H9 (cell line): ENCODE results near the gene AMN. TPM values are rescaled to one million over a fixed set of nuclear protein-coding genes. Genes with fewer than 3 reads are reported as not detected.

Experiments
- DNase-seq: peaks from one replicate; pipeline ENCODE4 v3.0.0-alpha.2; 2017
- H2AFZ ChIP-seq: one replicate; pipeline ENCODE4 v1.6.1; 2013; ENCODE audit warnings: mild to moderate bottlenecking, low read length, control low read depth, moderate library complexity
- H2AK5ac ChIP-seq: 2 replicates; pipeline ENCODE4 v1.6.1; 2013; ENCODE audit warnings: low read length, control low read depth, mixed read lengths; ENCODE audit not compliant: insufficient read length
- H2BK120ac ChIP-seq: one replicate; pipeline ENCODE4 v1.6.1; 2013; ENCODE audit warnings: low read depth, mild to moderate bottlenecking, low read length, control low read depth, inconsistent platforms; ENCODE audit not compliant: poor library complexity, severe bottlenecking
- H2BK12ac ChIP-seq: 2 replicates; pipeline ENCODE4 v1.6.1; 2013; ENCODE audit warnings: low read length, control low read depth, mixed read lengths, low read depth; ENCODE audit not compliant: insufficient read length
- H2BK15ac ChIP-seq: 2 replicates; pipeline ENCODE4 v1.6.1; 2013; ENCODE audit warnings: low read depth, low read length, control low read depth
- H2BK20ac ChIP-seq: one replicate; pipeline ENCODE4 v1.6.1; 2013; ENCODE audit warnings: low read depth, mild to moderate bottlenecking, low read length, control low read depth, inconsistent platforms; ENCODE audit not compliant: poor library complexity, severe bottlenecking
- H2BK5ac ChIP-seq: 2 replicates; pipeline ENCODE4 v1.6.1; 2013; ENCODE audit warnings: low read length, control low read depth, mixed read lengths; ENCODE audit not compliant: insufficient read length
- H3K14ac ChIP-seq: 2 replicates; pipeline ENCODE4 v1.6.1; 2013; ENCODE audit warnings: low read length, control low read depth; ENCODE audit not compliant: insufficient read depth
- H3K18ac ChIP-seq: 2 replicates; pipeline ENCODE4 v1.6.1; 2013; ENCODE audit warnings: low read depth, mild to moderate bottlenecking, mixed read lengths, low read length, control low read depth; ENCODE audit not compliant: insufficient read length
- H3K23ac ChIP-seq: 2 replicates; pipeline ENCODE4 v1.6.1; 2013; ENCODE audit warnings: low read length, control low read depth, mixed read lengths, low read depth; ENCODE audit not compliant: insufficient read length
- H3K23me2 ChIP-seq: 2 replicates; pipeline ENCODE4 v1.6.1; 2013; ENCODE audit warnings: low read depth, mild to moderate bottlenecking, mixed read lengths, low read length, control low read depth; ENCODE audit not compliant: insufficient read length, poor library complexity, severe bottlenecking
- H3K27ac ChIP-seq: 2 replicates; pipeline ENCODE4 v1.5.1; 2013; ENCODE audit warnings: low read length, control low read depth, mixed read lengths, low read depth; ENCODE audit not compliant: insufficient read length
- H3K27me3 ChIP-seq: 2 replicates; pipeline ENCODE4 v1.6.1; 2013; ENCODE audit warnings: low read length, control low read depth, inconsistent platforms; ENCODE audit not compliant: insufficient read depth
- H3K4ac ChIP-seq: 2 replicates; pipeline ENCODE4 v1.6.1; 2013; ENCODE audit warnings: low read depth, mild to moderate bottlenecking, control low read depth, inconsistent platforms, low read length, moderate library complexity
- H3K4me1 ChIP-seq: 2 replicates; pipeline ENCODE4 v1.6.1; 2013; ENCODE audit warnings: low read length, control low read depth, inconsistent platforms; ENCODE audit not compliant: insufficient read depth
- H3K4me2 ChIP-seq: 2 replicates; pipeline ENCODE4 v1.6.1; 2013; ENCODE audit warnings: low read length, control low read depth, mixed read lengths; ENCODE audit not compliant: insufficient read length, insufficient read depth
- H3K56ac ChIP-seq: 2 replicates; pipeline ENCODE4 v1.6.1; 2013; ENCODE audit warnings: low read depth, mild to moderate bottlenecking, mixed read lengths, low read length, control low read depth; ENCODE audit not compliant: insufficient read length
- H3K79me1 ChIP-seq: 2 replicates; pipeline ENCODE4 v1.6.1; 2013; ENCODE audit warnings: low read depth, mild to moderate bottlenecking, moderate library complexity, low read length, control low read depth, inconsistent platforms; ENCODE audit not compliant: insufficient read depth, poor library complexity, severe bottlenecking
- H3K79me2 ChIP-seq: 2 replicates; pipeline ENCODE4 v1.6.1; 2013; ENCODE audit warnings: low read length, control low read depth, inconsistent platforms; ENCODE audit not compliant: insufficient read depth
- H3K9ac ChIP-seq: 2 replicates; pipeline ENCODE4 v1.6.1; 2013; ENCODE audit warnings: low read length, control low read depth, mixed read lengths; ENCODE audit not compliant: insufficient read length; ENCODE audit errors: extremely low read depth
- H3K9me3 ChIP-seq: one replicate; pipeline ENCODE4 v1.6.1; 2013; ENCODE audit warnings: low read depth, low read length, inconsistent platforms; ENCODE audit not compliant: control insufficient read depth
- H3T11ph ChIP-seq: one replicate; pipeline ENCODE4 v1.6.1; 2013; ENCODE audit warnings: mild to moderate bottlenecking, low read length, control low read depth, inconsistent platforms
- H4K20me1 ChIP-seq: one replicate; pipeline ENCODE4 v1.6.1; 2013; ENCODE audit not compliant: control insufficient read depth, insufficient read length, insufficient read depth
- H4K5ac ChIP-seq: 2 replicates; pipeline ENCODE4 v1.6.1; 2013; ENCODE audit warnings: low read depth, mild to moderate bottlenecking, mixed read lengths, low read length, control low read depth; ENCODE audit not compliant: insufficient read length
- H4K8ac ChIP-seq: replicated peaks from 2 replicates; pipeline ENCODE4 v1.6.1; 2013; ENCODE audit warnings: low read length, control low read depth, mixed read lengths, low read depth; ENCODE audit not compliant: insufficient read length
- H4K91ac ChIP-seq: 2 replicates; pipeline ENCODE4 v1.6.1; 2013; ENCODE audit warnings: low read depth, mild to moderate bottlenecking, moderate library complexity, mixed read lengths, low read length, control low read depth; ENCODE audit not compliant: insufficient read length
- H3K27ac Mint-ChIP-seq, 3 experiments: 2 replicates in 2 of 3; 3 replicates in 1 of 3; pipeline ENCODE4 v1.8.0; 2020 to 2021; ENCODE audit warnings: mixed read lengths in 3 of 3, mild to moderate bottlenecking in 1 of 3, moderate library complexity in 1 of 3
- H3K27me3 Mint-ChIP-seq: 2 replicates; pipeline ENCODE4 v1.8.0; 2021; ENCODE audit warnings: low read depth, mild to moderate bottlenecking, moderate library complexity, mixed read lengths
- H3K36me3 Mint-ChIP-seq, 3 experiments: 2 replicates in 2 of 3; 3 replicates in 1 of 3; pipeline ENCODE4 v1.8.0; 2020 to 2021; ENCODE audit warnings: low read depth in 3 of 3, mixed read lengths in 3 of 3; ENCODE audit not compliant: insufficient read depth in 1 of 3
- H3K4me1 Mint-ChIP-seq, 2 experiments: 2 replicates each; pipeline ENCODE4 v1.8.0; 2020; ENCODE audit warnings: mixed read lengths in 2 of 2
- H3K4me3 Mint-ChIP-seq, 2 experiments: 2 replicates in 1 of 2; 3 replicates in 1 of 2; pipeline ENCODE4 v1.8.0; 2020 to 2021; ENCODE audit warnings: mild to moderate bottlenecking in 2 of 2, mixed read lengths in 2 of 2, moderate library complexity in 1 of 2
- H3K9me3 Mint-ChIP-seq, 2 experiments: 2 replicates in 1 of 2; 3 replicates in 1 of 2; pipeline ENCODE4 v1.8.0; 2020; ENCODE audit warnings: mild to moderate bottlenecking in 2 of 2, mixed read lengths in 2 of 2, moderate library complexity in 1 of 2
- CTCF ChIP-seq: fragments of 200-600 bp; sonication (generic); conservative IDR thresholded peaks from 3 replicates; pipeline ENCODE4 v1.8.0; 2021; ENCODE audit warnings: antibody characterized with exemption, mild to moderate bottlenecking
- WGBS: extraction: QIAGEN DNeasy Blood & Tissue Kit; methylation state at CpG from one replicate; pipeline ENCODE4 v1.1.7; 2013; ENCODE audit warnings: missing lambda C conversion rate, low lambda C conversion rate, mixed read lengths; ENCODE audit not compliant: insufficient read length; ENCODE audit errors: extremely low coverage; 5-methylcytosine and 5-hydroxymethylcytosine counted together
- total RNA-seq: library from RNA; stranded (reverse); gene quantifications from 2 replicates; pipeline ENCODE4 v1.2.1, GENCODE V29; 2021

The AMN gene
- total RNA-seq, 1 experiment from 2014 or later = 1.9 TPM

- H4K91ac ChIP-seq = no peak overlapping the region
- H3K4me1 ChIP-seq = no peaks in the 10 kb centered on the region
- H3K79me2 ChIP-seq = no peaks in the 10 kb centered on the region
- H3K4ac ChIP-seq = no peak overlapping the region
- H3K4me3 Mint-ChIP-seq = no peak overlapping the region; a peak in 1 of 5 replicates
- WGBS = no CpG with 5 or more reads among the region's 28 CpGs
- H3K23ac ChIP-seq = no peak overlapping the region
- H4K20me1 ChIP-seq = peaks cover 3% of the 10 kb centered on the region
- H3K36me3 Mint-ChIP-seq = peaks cover 0 to 2% (median 0%) of the 10 kb centered on the region in 3 experiments; a peak in 1 of 7 replicates
- no peak overlapping the region for H2BK5ac ChIP-seq
- H3K18ac ChIP-seq = no peak overlapping the region
- no peaks in the 10 kb centered on the region for H3K9me3 Mint-ChIP-seq
- H3K27ac Mint-ChIP-seq = peak overlapping the region in 2 of 3 experiments; percentile 83; a peak in 2 of 7 replicates
- no peak overlapping the region for H3K9ac ChIP-seq
- H3K14ac ChIP-seq = no peak overlapping the region; the same call in 1 of the 2 replicates
- no peak overlapping the region for H4K8ac ChIP-seq
- no peak overlapping the region for H2BK20ac ChIP-seq
- H3K56ac ChIP-seq = no peak overlapping the region
- no peaks in the 10 kb centered on the region for H3K23me2 ChIP-seq
- H3K4me2 ChIP-seq = no peak overlapping the region
- no peak overlapping the region for H2AK5ac ChIP-seq
- H2BK120ac ChIP-seq = no peak overlapping the region
- H2AFZ ChIP-seq = no peak overlapping the region
- H3K27ac ChIP-seq = no peak overlapping the region
- H3K27me3 ChIP-seq = no peaks in the 10 kb centered on the region
- H2BK15ac ChIP-seq = no peak overlapping the region
- H2BK12ac ChIP-seq = no peak overlapping the region
- H3K9me3 ChIP-seq = no peaks in the 10 kb centered on the region
- H3K27me3 Mint-ChIP-seq = no peaks in the 10 kb centered on the region
- DNase-seq = no peak
- peaks cover 0 to 2% of the 10 kb centered on the region in 2 experiments; a peak in 2 of 4 replicates for H3K4me1 Mint-ChIP-seq
- H3T11ph ChIP-seq = no peak overlapping the region
- H3K79me1 ChIP-seq = no peaks in the 10 kb centered on the region
- no peak for TF ChIP-seq CTCF
- H4K5ac ChIP-seq = no peak overlapping the region
These were observed 8.9 kb upstream of the AMN start for GRCh38 chr14:102913341-102914211.
